ENCODE results near the gene TC2N. TPM values are rescaled to one million over a fixed set of nuclear protein-coding genes. Genes with fewer than 3 reads are reported as not detected.

Gene TC2N
- total and polyA plus RNA-seq, 2 experiments from 2014 or later, result 22.0 to 77.2 TPM

- H3K9me2 ChIP-seq (replicated peaks; ENCODE audit: insufficient read depth), result no peaks in the 10 kb centered on the region
- H3K9me3 ChIP-seq (ENCODE audit: low read depth), result no peaks in the 10 kb centered on the region
- TF ChIP-seq EZH2phosphoT487 (IDR thresholded peaks at IDR 0.05; ENCODE audit: low read depth, severe bottlenecking, unreplicated experiment) (no peak), EZH2 (IDR thresholded peaks at IDR 0.05; ENCODE audit: borderline replicate concordance) (no peak)
- TF ChIP-seq, protein P1, sequence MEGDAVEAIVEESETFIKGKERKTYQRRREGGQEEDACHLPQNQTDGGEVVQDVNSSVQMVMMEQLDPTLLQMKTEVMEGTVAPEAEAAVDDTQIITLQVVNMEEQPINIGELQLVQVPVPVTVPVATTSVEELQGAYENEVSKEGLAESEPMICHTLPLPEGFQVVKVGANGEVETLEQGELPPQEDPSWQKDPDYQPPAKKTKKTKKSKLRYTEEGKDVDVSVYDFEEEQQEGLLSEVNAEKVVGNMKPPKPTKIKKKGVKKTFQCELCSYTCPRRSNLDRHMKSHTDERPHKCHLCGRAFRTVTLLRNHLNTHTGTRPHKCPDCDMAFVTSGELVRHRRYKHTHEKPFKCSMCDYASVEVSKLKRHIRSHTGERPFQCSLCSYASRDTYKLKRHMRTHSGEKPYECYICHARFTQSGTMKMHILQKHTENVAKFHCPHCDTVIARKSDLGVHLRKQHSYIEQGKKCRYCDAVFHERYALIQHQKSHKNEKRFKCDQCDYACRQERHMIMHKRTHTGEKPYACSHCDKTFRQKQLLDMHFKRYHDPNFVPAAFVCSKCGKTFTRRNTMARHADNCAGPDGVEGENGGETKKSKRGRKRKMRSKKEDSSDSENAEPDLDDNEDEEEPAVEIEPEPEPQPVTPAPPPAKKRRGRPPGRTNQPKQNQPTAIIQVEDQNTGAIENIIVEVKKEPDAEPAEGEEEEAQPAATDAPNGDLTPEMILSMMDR (IDR thresholded peaks at IDR 0.05; ENCODE audit: poor library complexity), result no peak
- WGBS (ENCODE audit: low lambda C conversion rate, missing lambda C conversion rate), result 81% methylated on average over 6 of the region's 6 CpGs
- H2AFZ ChIP-seq, result no peak overlapping the region
- H3K27ac ChIP-seq, result no peak overlapping the region
- H3K27me3 ChIP-seq, result no peaks in the 10 kb centered on the region
- no peaks in the 10 kb centered on the region for H4K20me1 ChIP-seq (ENCODE audit: insufficient read depth, poor library complexity, severe bottlenecking)
- no peak overlapping the region for H3K4me2 ChIP-seq
- H3K36me3 ChIP-seq (replicated peaks; ENCODE audit: insufficient read depth, low read depth), result no peaks in the 10 kb centered on the region
- H3K79me2 ChIP-seq, result no peaks in the 10 kb centered on the region
- H3K4me1 ChIP-seq (ENCODE audit: insufficient read depth), result peaks cover 5% of the 10 kb centered on the region
- DNase-seq (ENCODE audit: low spot score), result no peak
- no peak overlapping the region for H3K4me3 ChIP-seq
These were observed 11.9 kb upstream of the TC2N start for GRCh38 chr14:91879196-91879595.

DNA sequence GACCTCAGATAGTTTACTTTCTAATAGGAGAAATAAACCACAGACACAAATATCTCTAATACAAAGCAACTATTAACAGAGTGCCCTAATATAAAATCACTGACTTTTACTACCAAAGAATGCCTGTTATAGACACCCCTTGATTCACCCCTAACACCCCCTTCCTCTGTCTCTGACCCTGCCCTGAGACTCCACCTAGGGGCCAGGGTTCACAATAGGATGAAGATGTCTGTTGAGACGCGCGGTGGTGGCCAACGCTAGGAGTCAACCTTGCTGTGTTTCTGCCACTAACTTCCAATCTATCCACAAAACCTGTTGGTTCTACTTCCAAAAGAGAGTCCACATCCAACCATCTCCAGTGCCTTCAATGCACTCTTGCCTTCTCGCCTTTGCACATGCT is 10.9 kb upstream of the TC2N start:
- H3K4me2 ChIP-seq, result no peak overlapping the region
- H3K36me3 ChIP-seq (replicated peaks; ENCODE audit: insufficient read depth, low read depth), result no peaks in the 10 kb centered on the region
- no peak overlapping the region for H3K27ac ChIP-seq
- peaks cover 5% of the 10 kb centered on the region for H3K4me1 ChIP-seq (ENCODE audit: insufficient read depth)
- DNase-seq (ENCODE audit: low spot score), result no peak
- no peak overlapping the region for H3K4me3 ChIP-seq
- no peak overlapping the region for H2AFZ ChIP-seq
- H4K20me1 ChIP-seq (ENCODE audit: insufficient read depth, poor library complexity, severe bottlenecking), result no peaks in the 10 kb centered on the region
- TF ChIP-seq, protein P1 (IDR thresholded peaks at IDR 0.05; ENCODE audit: poor library complexity), result no peak
- H3K9me3 ChIP-seq (ENCODE audit: low read depth), result no peaks in the 10 kb centered on the region
- 98% methylated on average over 5 of the region's 5 CpGs for WGBS (ENCODE audit: low lambda C conversion rate, missing lambda C conversion rate)
- H3K9me2 ChIP-seq (replicated peaks; ENCODE audit: insufficient read depth), result no peaks in the 10 kb centered on the region
- H3K27me3 ChIP-seq, result no peaks in the 10 kb centered on the region
- no peaks in the 10 kb centered on the region for H3K79me2 ChIP-seq

DNA sequence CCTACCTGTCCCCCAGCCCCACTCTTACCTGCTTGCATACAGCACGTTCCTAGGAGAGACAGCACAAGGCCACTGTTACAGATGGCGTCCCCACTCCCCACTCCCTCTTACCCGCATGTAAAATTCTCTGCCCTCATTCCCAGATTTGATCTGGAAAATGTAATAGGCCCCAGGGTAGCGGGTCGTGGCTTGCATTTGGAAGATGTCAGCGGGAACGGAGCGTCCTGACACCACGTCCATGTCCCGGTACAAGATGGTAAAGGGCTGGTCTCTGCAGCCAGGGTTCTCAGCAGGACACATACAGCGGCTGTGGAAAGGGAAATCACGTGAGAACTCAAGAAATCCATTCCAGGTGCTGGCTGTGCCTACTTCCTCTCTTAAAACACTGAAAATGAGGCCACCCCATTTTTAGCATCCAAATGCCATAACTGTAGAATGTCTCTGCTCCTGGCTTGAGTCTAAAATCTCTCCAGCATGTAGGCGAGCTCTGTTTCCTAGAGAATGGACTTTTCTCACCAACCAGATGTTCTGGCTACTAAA is 10.1 kb upstream of the TC2N start:
- Histone ChIP-seq H4K20me1 (ENCODE audit: insufficient read depth, poor library complexity, severe bottlenecking) (no peaks in the 10 kb centered on the region), H3K36me3 (replicated peaks; ENCODE audit: insufficient read depth, low read depth) (no peaks in the 10 kb centered on the region), H3K27me3 (no peaks in the 10 kb centered on the region), H3K27ac (no peak overlapping the region), H3K9me3 (ENCODE audit: low read depth) (no peaks in the 10 kb centered on the region), H3K4me2 (no peak overlapping the region), H3K9me2 (replicated peaks; ENCODE audit: insufficient read depth) (no peaks in the 10 kb centered on the region), H2AFZ (no peak overlapping the region), H3K4me1 (ENCODE audit: insufficient read depth) (peaks cover 5% of the 10 kb centered on the region), H3K4me3 (no peak overlapping the region), H3K79me2 (no peaks in the 10 kb centered on the region)
- TF ChIP-seq, protein P1 (IDR thresholded peaks at IDR 0.05; ENCODE audit: poor library complexity), result no peak
- TF ChIP-seq EZH2 (IDR thresholded peaks at IDR 0.05; ENCODE audit: borderline replicate concordance), result no peak
- TF ChIP-seq EZH2phosphoT487 (IDR thresholded peaks at IDR 0.05; ENCODE audit: low read depth, severe bottlenecking, unreplicated experiment), result no peak
- 88% methylated on average over 13 of the region's 13 CpGs for WGBS (ENCODE audit: low lambda C conversion rate, missing lambda C conversion rate)
- no peak for DNase-seq (ENCODE audit: low spot score)

DNA sequence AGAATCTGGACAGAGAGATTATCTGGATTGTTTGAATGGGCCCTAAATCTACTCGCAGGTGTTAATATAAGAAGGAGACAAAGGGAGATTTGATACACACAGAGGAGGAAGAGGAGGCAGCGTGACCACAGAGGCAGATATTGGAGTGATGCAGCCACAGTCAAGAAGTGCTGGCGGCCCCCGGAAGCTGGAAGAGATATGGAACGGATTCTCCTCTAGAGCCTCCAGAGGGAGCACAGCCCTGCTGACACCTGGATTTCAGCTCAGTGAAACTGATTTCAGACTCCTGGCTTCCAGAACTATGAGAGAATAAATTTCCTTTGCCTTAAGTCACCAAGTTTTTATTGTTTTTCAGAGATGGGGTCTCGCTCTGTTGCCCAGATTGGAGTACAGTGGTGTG is 9.2 kb upstream of the TC2N start:
- H3K36me3 ChIP-seq (replicated peaks; ENCODE audit: insufficient read depth, low read depth), result no peaks in the 10 kb centered on the region
- TF ChIP-seq EZH2phosphoT487 (IDR thresholded peaks at IDR 0.05; ENCODE audit: low read depth, severe bottlenecking, unreplicated experiment) (no peak), EZH2 (IDR thresholded peaks at IDR 0.05; ENCODE audit: borderline replicate concordance) (no peak)
- TF ChIP-seq, protein P1 (IDR thresholded peaks at IDR 0.05; ENCODE audit: poor library complexity), result no peak
- no peaks in the 10 kb centered on the region for H4K20me1 ChIP-seq (ENCODE audit: insufficient read depth, poor library complexity, severe bottlenecking)
- H3K9me3 ChIP-seq (ENCODE audit: low read depth), result no peaks in the 10 kb centered on the region
- no peak overlapping the region for H3K27ac ChIP-seq
- 82% methylated on average over 6 of the region's 6 CpGs for WGBS (ENCODE audit: low lambda C conversion rate, missing lambda C conversion rate)
- H2AFZ ChIP-seq, result no peak overlapping the region
- peaks cover 5% of the 10 kb centered on the region for H3K4me1 ChIP-seq (ENCODE audit: insufficient read depth)
- no peaks in the 10 kb centered on the region for H3K79me2 ChIP-seq
- H3K27me3 ChIP-seq, result no peaks in the 10 kb centered on the region
- H3K9me2 ChIP-seq (replicated peaks; ENCODE audit: insufficient read depth), result no peaks in the 10 kb centered on the region
- no peak overlapping the region for H3K4me2 ChIP-seq
- no peak for DNase-seq (ENCODE audit: low spot score)
- H3K4me3 ChIP-seq, result no peak overlapping the region
